Measurements from ENCODE around the gene CATSPER3.

Gene CATSPER3

GRCh38 chr5:135012033-135012588, 44.4 kb downstream of the CATSPER3 start:
- no peak for DNase-seq

- no peak for DNase-seq
Observed at GRCh38 chr5:135012951-135013391, 45.3 kb downstream of the CATSPER3 start.

GRCh38 chr5:135013445-135013844, 45.7 kb downstream of the CATSPER3 start:
- no peak for DNase-seq

GRCh38 chr5:135013947-135014570, 46.4 kb downstream of the CATSPER3 start:
- no peak for DNase-seq

- no peak for DNase-seq
Observed at GRCh38 chr5:135015942-135016341, 48.2 kb downstream of the CATSPER3 start.

- no peak for DNase-seq
Observed at GRCh38 chr5:135016861-135017290, 49.2 kb downstream of the CATSPER3 start.

- no peak for DNase-seq
Observed at GRCh38 chr5:135018457-135018856, 50.8 kb downstream of the CATSPER3 start.

- DNase-seq = no peak
Observed at GRCh38 chr5:135019314-135019713, 51.6 kb downstream of the CATSPER3 start.

GRCh38 chr5:135020111-135020895, 52.6 kb downstream of the CATSPER3 start:
- DNase-seq = no peak

- DNase-seq = no peak
Observed at GRCh38 chr5:135024956-135025729, 57.4 kb downstream of the CATSPER3 start.

GRCh38 chr5:135025730-135026644, 58.3 kb downstream of the CATSPER3 start:
- no peak for DNase-seq

GRCh38 chr5:135026645-135027265, 59.0 kb downstream of the CATSPER3 start:
- DNase-seq = no peak

- DNase-seq = no peak
Observed at GRCh38 chr5:135027266-135027696, 59.6 kb downstream of the CATSPER3 start.

GRCh38 chr5:135027697-135028615, 60.2 kb downstream of the CATSPER3 start:
- DNase-seq = no peak

- DNase-seq = no peak
Observed at GRCh38 chr5:135028791-135029476, 61.2 kb downstream of the CATSPER3 start.

- no peak for DNase-seq
Observed at GRCh38 chr5:135029477-135030122, 61.9 kb downstream of the CATSPER3 start.

GRCh38 chr5:135030123-135030955, 62.6 kb downstream of the CATSPER3 start:
- no peak for DNase-seq
